Endothelial cell of umbilical vein (primary cell): Measurements from ENCODE around the gene ADPGK. TPM values are rescaled to one million over a fixed set of nuclear protein-coding genes. Genes with fewer than 3 reads are reported as not detected.

ENCODE experiments used
- BruUV-seq: library from RNA; stranded (reverse); fragments of 400-500 nt; replicated peaks from 2 replicates; lab custom pipeline; 2021; lab: Mats Ljungman, UMichigan
- CTCF ChIA-PET: fragments of 300-600, 350-600 bp; sonication (Branson Sonifier 250); formaldehyde crosslinking; loops from one replicate; lab custom pipeline; 2021; ENCODE audit warnings: antibody characterized with exemption, inconsistent platforms; lab: Charles Lee
- POLR2A ChIA-PET: fragments of 300-600, 350-600 bp; sonication (Branson Sonifier 250); formaldehyde crosslinking; loops from one replicate; lab custom pipeline; 2021; ENCODE audit warnings: antibody characterized with exemption, inconsistent platforms; lab: Charles Lee
- DNase-seq: peaks from one replicate; pipeline ENCODE4 v3.0.0-alpha.2; 2011; ENCODE audit warnings: low read depth, low spot score
- FAIRE-seq: peaks from 2 replicates; lab custom pipeline; 2011; peaks lifted over from hg19 to GRCh38; lab: Jason Lieb, UNC
- H2AFZ ChIP-seq: 2 replicates; pipeline ENCODE4 v1.6.0; 2012; ENCODE audit warnings: low read depth, low read length, control low read depth, inconsistent platforms
- H3K27ac ChIP-seq: 2 replicates; pipeline ENCODE4 v1.5.1; 2011; ENCODE audit warnings: low read depth, mild to moderate bottlenecking, control low read depth, low read length, moderate library complexity; ENCODE audit not compliant: insufficient read depth
- H3K27me3 ChIP-seq, 2 experiments: 2 replicates each; pipeline versions ENCODE4 v1.6.0 to v1.6.1; 2011; ENCODE audit warnings: low read length in 2 of 2, mixed read lengths in 1 of 2; ENCODE audit not compliant: control insufficient read depth in 2 of 2, insufficient read depth in 2 of 2
- H3K36me3 ChIP-seq, 2 experiments: 2 replicates in 1 of 2; 3 replicates in 1 of 2; pipeline ENCODE4 v1.5.1; 2011; ENCODE audit warnings: low read length in 2 of 2, mild to moderate bottlenecking in 1 of 2, moderate library complexity in 1 of 2; ENCODE audit not compliant: control insufficient read depth in 2 of 2, insufficient read depth in 2 of 2; ENCODE audit errors: extremely low read depth in 1 of 2
- H3K4me1 ChIP-seq: 3 replicates; pipeline ENCODE4 v1.5.1; 2011; ENCODE audit warnings: mild to moderate bottlenecking, low read length; ENCODE audit not compliant: control insufficient read depth, insufficient read depth; ENCODE audit errors: extremely low read depth
- H3K4me2 ChIP-seq: 2 replicates; pipeline ENCODE4 v1.6.1; 2011; ENCODE audit warnings: low read length, control low read depth, mixed read lengths; ENCODE audit not compliant: insufficient read depth
- H3K4me3 ChIP-seq, 3 experiments: fragments of 200-600 bp in 1 of 3; sonication (generic), shearing (Covaris generic) in 1 of 3; replicated peaks in 1 of 3; 2 replicates each; pipeline ENCODE4 v1.5.1; 2011 to 2016; ENCODE audit warnings: control low read depth in 3 of 3, low read length in 3 of 3, mild to moderate bottlenecking in 2 of 3, inconsistent platforms in 1 of 3, low read depth in 1 of 3, moderate library complexity in 1 of 3; ENCODE audit not compliant: insufficient read depth in 1 of 3
- H3K79me2 ChIP-seq: 2 replicates; pipeline ENCODE4 v1.6.0; 2012; ENCODE audit warnings: low read length, inconsistent platforms; ENCODE audit not compliant: control insufficient read depth, insufficient read depth
- H3K9ac ChIP-seq: replicated peaks from 2 replicates; pipeline ENCODE3; 2011; ENCODE audit warnings: low read length, control low read depth; ENCODE audit not compliant: insufficient read depth; ENCODE audit errors: extremely low read depth
- H3K9me1 ChIP-seq: replicated peaks from 3 replicates; pipeline ENCODE4 v1.6.0; 2011; ENCODE audit warnings: mild to moderate bottlenecking, low read length; ENCODE audit not compliant: control insufficient read depth, insufficient read depth; ENCODE audit errors: extremely low read depth
- H3K9me3 ChIP-seq: replicated peaks from 2 replicates; pipeline ENCODE4 v1.5.1; 2012; ENCODE audit warnings: low read length, inconsistent platforms; ENCODE audit not compliant: control insufficient read depth, insufficient read depth
- H4K20me1 ChIP-seq: replicated peaks from 2 replicates; pipeline ENCODE3; 2011; ENCODE audit warnings: mild to moderate bottlenecking, low read length; ENCODE audit not compliant: control insufficient read depth, insufficient read depth; ENCODE audit errors: extremely low read depth
- CTCF ChIP-seq, 2 donors: IDR thresholded peaks; 1 replicate in 1 of 2; 2 replicates in 1 of 2; pipeline ENCODE4 v1.5.1; 2011; ENCODE audit warnings: low read length in 2 of 2, mild to moderate bottlenecking in 2 of 2, moderate library complexity in 2 of 2, control low read depth in 1 of 2, inconsistent platforms in 1 of 2, low read depth in 1 of 2; ENCODE audit not compliant: insufficient read depth in 1 of 2; ENCODE audit errors: extremely low read depth in 1 of 2
- EZH2 ChIP-seq: IDR thresholded peaks from 2 replicates; pipeline ENCODE4 v1.6.1; 2012; ENCODE audit warnings: borderline replicate concordance, low read depth, mild to moderate bottlenecking, moderate library complexity, low read length, inconsistent platforms; ENCODE audit not compliant: severe bottlenecking
- FOS ChIP-seq: IDR thresholded peaks from 2 replicates; pipeline ENCODE4 v1.6.1; 2011; ENCODE audit warnings: mild to moderate bottlenecking, low read length, moderate library complexity, borderline replicate concordance; ENCODE audit not compliant: insufficient read depth
- GATA2 ChIP-seq: IDR thresholded peaks from 2 replicates; pipeline ENCODE4 v1.7.0; 2011; ENCODE audit warnings: low read depth, mild to moderate bottlenecking, moderate library complexity, mixed read lengths, low read length; ENCODE audit not compliant: insufficient read length, insufficient read depth
- JUN ChIP-seq: IDR thresholded peaks from 2 replicates; pipeline ENCODE4 v1.6.1; 2011; ENCODE audit warnings: borderline replicate concordance, low read depth; ENCODE audit not compliant: insufficient read length, insufficient read depth
- MAX ChIP-seq: IDR thresholded peaks from 2 replicates; pipeline ENCODE4 v1.6.1; 2011; ENCODE audit not compliant: insufficient read depth, insufficient read length
- MYC ChIP-seq: IDR thresholded peaks from one replicate; pipeline ENCODE4 v1.6.1; 2011; ENCODE audit warnings: mild to moderate bottlenecking, low read depth, low read length
- POLR2A ChIP-seq: IDR thresholded peaks from 2 replicates; pipeline ENCODE4 v1.6.1; 2012; ENCODE audit warnings: low read depth, mild to moderate bottlenecking, control low read depth, low read length
- POLR2AphosphoS5 ChIP-seq: IDR thresholded peaks from 2 replicates; pipeline ENCODE4 v1.6.1; 2012; ENCODE audit warnings: low read depth, mild to moderate bottlenecking, control low read depth, low read length, moderate library complexity; ENCODE audit not compliant: insufficient read depth
- dilution Hi-C: fragments of 300-500 bp; cut with MboI; formaldehyde crosslinking; loops from one replicate; pipeline ENCODE4 v1.15.0; 2019; ENCODE audit warnings: low sequenced_read_pairs; ENCODE audit not compliant: extremely low pct_ligation_motif_present
- intact Hi-C: fragments of 100-400 bp; cut with micrococcal nuclease; formaldehyde crosslinking; loops from one replicate; pipeline ENCODE4 v1.10.0; 2022
- polyA plus RNA-seq, 4 experiments: library from polyadenylated mRNA; depleted of rRNA in 3 of 4; stranded (reverse) in 3 of 4; unstranded in 1 of 4; fragments of >200 nt; gene quantifications; 2 replicates each; pipeline versions ENCODE4 v1.2.1 to v1.2.3, GENCODE V29; 2011 to 2012; ENCODE audit warnings: missing spikeins in 1 of 4
- total RNA-seq: library from RNA; stranded (reverse); gene quantifications from 2 replicates; pipeline ENCODE4 v1.2.3, GENCODE V29; 2021

Gene ADPGK
- total and polyA plus RNA-seq, 2 donors (not counting 3 experiments of a cell fraction or from before 2014, with no cell fraction given) = 51.0 to 57.1 TPM

GRCh38 chr15:72827226-72827625 is 43.7 kb upstream of the ADPGK start:
- ChIA-PET CTCF (no interaction called here), POLR2A (no interaction called here)
- no peak for DNase-seq
- H2AFZ ChIP-seq = no peak overlapping the region
- intact Hi-C loops (no loop called here), dilution Hi-C loops (no loop called here)
- H3K9ac ChIP-seq = no peak overlapping the region
- H3K4me1 ChIP-seq = no peaks in the 10 kb centered on the region
- no peak for FAIRE-seq
- no peaks in the 10 kb centered on the region for H3K9me3 ChIP-seq
- H3K79me2 ChIP-seq = no peaks in the 10 kb centered on the region
- BruUV-seq = no TSS peak
- TF ChIP-seq FOS (no peak), POLR2AphosphoS5 (no peak), GATA2 (no peak), CTCF (IDR thresholded peaks at IDR 0.05; ENCODE audit: extremely low read depth in 1 of 2, insufficient read depth in 1 of 2, low read depth in 1 of 2, low read length in 2 of 2) (no peak), MAX (no peak), POLR2A (no peak), EZH2 (no peak), MYC (no peak), JUN (no peak)
- no peak overlapping the region for H3K4me2 ChIP-seq
- no peak overlapping the region for H3K4me3 ChIP-seq
- H4K20me1 ChIP-seq = no peaks in the 10 kb centered on the region
- no peaks in the 10 kb centered on the region for H3K9me1 ChIP-seq
- no peaks in the 10 kb centered on the region for H3K36me3 ChIP-seq
- peaks cover 2 to 3% of the 10 kb centered on the region in 2 experiments for H3K27me3 ChIP-seq
- no peak overlapping the region for H3K27ac ChIP-seq
